Liver (tissue), 3 donors: Measurements from ENCODE around the gene FAM117A.

Experiments used
- CTCF ChIP-seq: fragments of 150-350 bp; IDR thresholded peaks from 2 replicates; pipeline ENCODE4 v1.5.1; 2017; ENCODE audit warnings: improper control_type of control experiment, low read depth, low read length; ENCODE audit not compliant: missing input control
- EGR1 ChIP-seq, 2 donors: IDR thresholded peaks; 2 replicates each; pipeline ENCODE4 v1.6.1; 2016 to 2018; ENCODE audit warnings: antibody characterized with exemption in 2 of 2, low read depth in 2 of 2
- FOXA1 ChIP-seq: IDR thresholded peaks from 2 replicates; pipeline ENCODE4 v1.6.1; 2016; ENCODE audit warnings: antibody characterized with exemption
- FOXA2 ChIP-seq: IDR thresholded peaks from 2 replicates; pipeline ENCODE4 v1.6.1; 2016; ENCODE audit warnings: antibody characterized with exemption
- GABPA ChIP-seq, 2 donors: IDR thresholded peaks in 1 of 2; conservative IDR thresholded peaks in 1 of 2; 2 replicates each; pipeline ENCODE4 v1.6.1; 2016; ENCODE audit warnings: antibody characterized with exemption in 2 of 2, mild to moderate bottlenecking in 1 of 2, moderate library complexity in 1 of 2
- JUND ChIP-seq, 2 donors: IDR thresholded peaks; 2 replicates each; pipeline ENCODE4 v1.6.1; 2016; ENCODE audit warnings: antibody characterized with exemption in 2 of 2
- MAX ChIP-seq: IDR thresholded peaks from 2 replicates; pipeline ENCODE4 v1.6.1; 2016; ENCODE audit warnings: antibody characterized with exemption
- RAD21 ChIP-seq, 2 donors: IDR thresholded peaks; 2 replicates each; pipeline ENCODE4 v1.6.1; 2016; ENCODE audit warnings: antibody characterized with exemption in 2 of 2, mild to moderate bottlenecking in 2 of 2
- REST ChIP-seq: IDR thresholded peaks from 2 replicates; pipeline ENCODE4 v1.6.1; 2016; ENCODE audit warnings: antibody characterized with exemption, mild to moderate bottlenecking
- SP1 ChIP-seq: IDR thresholded peaks from 2 replicates; pipeline ENCODE4 v1.6.1; 2018; ENCODE audit warnings: antibody characterized with exemption, mild to moderate bottlenecking
- TAF1 ChIP-seq: conservative IDR thresholded peaks from 2 replicates; pipeline ENCODE4 v1.6.1; 2016; ENCODE audit warnings: antibody characterized with exemption, mild to moderate bottlenecking
- YY1 ChIP-seq: IDR thresholded peaks from 2 replicates; pipeline ENCODE4 v1.6.1; 2016; ENCODE audit warnings: antibody characterized with exemption, mild to moderate bottlenecking
- ZBTB33 ChIP-seq: IDR thresholded peaks from 2 replicates; pipeline ENCODE4 v1.6.1; 2016; ENCODE audit warnings: antibody characterized with exemption
- donor health status: healthy.
- donor health status: healthy.

GRCh38 chr17:49789243-49789578, 25.3 kb upstream of the FAM117A start:
- TF ChIP-seq CTCF (no peak), JUND (IDR thresholded peaks at IDR 0.05) (no peak), RAD21 (IDR thresholded peaks at IDR 0.05) (no peak), REST (no peak), YY1 (no peak), GABPA (IDR thresholded peaks at IDR 0.05 in 1 of 2, conservative IDR thresholded peaks at IDR 0.05 in 1 of 2) (no peak), ZBTB33 (no peak), SP1 (no peak), FOXA1 (no peak), TAF1 (no peak), FOXA2 (no peak), MAX (no peak), EGR1 (IDR thresholded peaks at IDR 0.05; ENCODE audit: low read depth in 2 of 2) (no peak)
